Ishikawa (cell line): ENCODE results near the gene NLRP1.

Experiments used
- CEBPB ChIP-seq: IDR thresholded peaks from 2 replicates; pipeline ENCODE4 v1.6.1; 2012
- EGR1 ChIP-seq: IDR thresholded peaks from 2 replicates; pipeline ENCODE4 v1.6.1; 2012
- EP300 ChIP-seq: IDR thresholded peaks from 2 replicates; pipeline ENCODE4 v1.6.1; 2012; ENCODE audit warnings: borderline replicate concordance
- RAD21 ChIP-seq: IDR thresholded peaks from 2 replicates; pipeline ENCODE4 v1.6.1; 2012; ENCODE audit warnings: low read depth
- YY1 ChIP-seq: IDR thresholded peaks from 2 replicates; pipeline ENCODE4 v1.6.1; 2012; ENCODE audit warnings: low read depth
- TF ChIP-seq, protein P1 (sequence below): IDR thresholded peaks from 2 replicates; pipeline ENCODE4 v1.6.1; 2012
- TF ChIP-seq, protein P2 (sequence below): IDR thresholded peaks from 2 replicates; pipeline ENCODE4 v1.6.1; 2012; ENCODE audit warnings: low read depth, mild to moderate bottlenecking

DNA sequence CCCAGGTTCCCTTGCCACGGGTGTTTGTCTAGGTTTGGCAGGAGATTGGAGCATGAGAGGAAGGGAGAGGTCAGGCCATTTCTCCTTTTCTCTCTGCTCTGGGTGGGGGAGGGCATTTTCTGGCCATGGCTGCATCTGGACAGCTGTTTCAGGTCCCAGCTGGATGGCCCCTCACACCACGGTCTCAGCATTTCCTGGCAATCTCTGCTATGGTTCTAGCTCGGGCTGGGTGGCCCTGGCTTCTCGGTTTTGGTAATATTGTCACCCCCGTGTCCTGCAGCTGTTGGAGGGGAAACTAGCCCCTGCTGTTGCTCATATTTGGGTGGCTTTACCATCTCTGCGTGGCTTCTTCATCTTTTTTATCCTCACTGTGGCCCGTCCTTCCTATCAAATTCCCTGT, 11.5 kb upstream of the NLRP1 start:
- TF ChIP-seq EGR1 (no peak), YY1 (no peak), EP300 (no peak), RAD21 (no peak), CEBPB (no peak)
- TF ChIP-seq, protein P1, sequence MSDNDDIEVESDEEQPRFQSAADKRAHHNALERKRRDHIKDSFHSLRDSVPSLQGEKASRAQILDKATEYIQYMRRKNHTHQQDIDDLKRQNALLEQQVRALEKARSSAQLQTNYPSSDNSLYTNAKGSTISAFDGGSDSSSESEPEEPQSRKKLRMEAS = no peak
- TF ChIP-seq, protein P2, sequence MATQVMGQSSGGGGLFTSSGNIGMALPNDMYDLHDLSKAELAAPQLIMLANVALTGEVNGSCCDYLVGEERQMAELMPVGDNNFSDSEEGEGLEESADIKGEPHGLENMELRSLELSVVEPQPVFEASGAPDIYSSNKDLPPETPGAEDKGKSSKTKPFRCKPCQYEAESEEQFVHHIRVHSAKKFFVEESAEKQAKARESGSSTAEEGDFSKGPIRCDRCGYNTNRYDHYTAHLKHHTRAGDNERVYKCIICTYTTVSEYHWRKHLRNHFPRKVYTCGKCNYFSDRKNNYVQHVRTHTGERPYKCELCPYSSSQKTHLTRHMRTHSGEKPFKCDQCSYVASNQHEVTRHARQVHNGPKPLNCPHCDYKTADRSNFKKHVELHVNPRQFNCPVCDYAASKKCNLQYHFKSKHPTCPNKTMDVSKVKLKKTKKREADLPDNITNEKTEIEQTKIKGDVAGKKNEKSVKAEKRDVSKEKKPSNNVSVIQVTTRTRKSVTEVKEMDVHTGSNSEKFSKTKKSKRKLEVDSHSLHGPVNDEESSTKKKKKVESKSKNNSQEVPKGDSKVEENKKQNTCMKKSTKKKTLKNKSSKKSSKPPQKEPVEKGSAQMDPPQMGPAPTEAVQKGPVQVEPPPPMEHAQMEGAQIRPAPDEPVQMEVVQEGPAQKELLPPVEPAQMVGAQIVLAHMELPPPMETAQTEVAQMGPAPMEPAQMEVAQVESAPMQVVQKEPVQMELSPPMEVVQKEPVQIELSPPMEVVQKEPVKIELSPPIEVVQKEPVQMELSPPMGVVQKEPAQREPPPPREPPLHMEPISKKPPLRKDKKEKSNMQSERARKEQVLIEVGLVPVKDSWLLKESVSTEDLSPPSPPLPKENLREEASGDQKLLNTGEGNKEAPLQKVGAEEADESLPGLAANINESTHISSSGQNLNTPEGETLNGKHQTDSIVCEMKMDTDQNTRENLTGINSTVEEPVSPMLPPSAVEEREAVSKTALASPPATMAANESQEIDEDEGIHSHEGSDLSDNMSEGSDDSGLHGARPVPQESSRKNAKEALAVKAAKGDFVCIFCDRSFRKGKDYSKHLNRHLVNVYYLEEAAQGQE = no peak
